ENCODE results near the gene ABHD10.

Gene ABHD10

GRCh38 chr3:111998636-111999483 lies 20.0 kb downstream of the ABHD10 start, which contains the start of gene TAGLN3:
Gene TAGLN3 (plus strand): TSS chr3:111998922. CDS start chr3:111999423, 501 bp downstream.
- in situ Hi-C loops (cut with MboI; ENCODE audit: low sequenced_read_pairs), result no loop called here

GRCh38 chr3:111999484-112000324 lies 20.9 kb downstream of the ABHD10 start:
- in situ Hi-C loops (cut with MboI; ENCODE audit: low sequenced_read_pairs), result no loop called here

GRCh38 chr3:112000367-112000771 lies 21.5 kb downstream of the ABHD10 start:
- in situ Hi-C loops (cut with MboI; ENCODE audit: low sequenced_read_pairs), result no loop called here

- in situ Hi-C loops (cut with MboI; ENCODE audit: low sequenced_read_pairs), result no loop called here
Observed at GRCh38 chr3:112000966-112001365, 22.1 kb downstream of the ABHD10 start.

GRCh38 chr3:112001526-112001925 lies 22.7 kb downstream of the ABHD10 start:
- in situ Hi-C loops (cut with MboI; ENCODE audit: low sequenced_read_pairs), result no loop called here

GRCh38 chr3:112002096-112002971 lies 23.5 kb downstream of the ABHD10 start:
- in situ Hi-C loops (cut with MboI; ENCODE audit: low sequenced_read_pairs), result no loop called here

- in situ Hi-C loops (cut with MboI; ENCODE audit: low sequenced_read_pairs), result no loop called here
Observed at GRCh38 chr3:112003321-112004080, 24.7 kb downstream of the ABHD10 start.

- in situ Hi-C loops (cut with MboI; ENCODE audit: low sequenced_read_pairs), result no loop called here
Observed at GRCh38 chr3:112004187-112004586, 25.4 kb downstream of the ABHD10 start.

- in situ Hi-C loops (cut with MboI; ENCODE audit: low sequenced_read_pairs), result no loop called here
Observed at GRCh38 chr3:112004669-112005068, 25.8 kb downstream of the ABHD10 start.

- in situ Hi-C loops (cut with MboI; ENCODE audit: low sequenced_read_pairs), result no loop called here
Observed at GRCh38 chr3:112005091-112005672, 26.4 kb downstream of the ABHD10 start.

- in situ Hi-C loops (cut with MboI; ENCODE audit: low sequenced_read_pairs), result no loop called here
Observed at GRCh38 chr3:112007633-112008032, 28.8 kb downstream of the ABHD10 start.

- in situ Hi-C loops (cut with MboI; ENCODE audit: low sequenced_read_pairs), result no loop called here
Observed at GRCh38 chr3:112009670-112010069, 30.8 kb downstream of the ABHD10 start.

GRCh38 chr3:112010636-112011035 lies 31.8 kb downstream of the ABHD10 start:
- in situ Hi-C loops (cut with MboI; ENCODE audit: low sequenced_read_pairs), result no loop called here

GRCh38 chr3:112011376-112011940 lies 32.6 kb downstream of the ABHD10 start:
- in situ Hi-C loops (cut with MboI; ENCODE audit: low sequenced_read_pairs), result no loop called here

- in situ Hi-C loops (cut with MboI; ENCODE audit: low sequenced_read_pairs), result no loop called here
Observed at GRCh38 chr3:112012205-112012992, 33.6 kb downstream of the ABHD10 start.

- in situ Hi-C loops (cut with MboI; ENCODE audit: low sequenced_read_pairs), result no loop called here
Observed at GRCh38 chr3:112013058-112013783, 34.4 kb downstream of the ABHD10 start.

GRCh38 chr3:112013784-112014143 lies 34.9 kb downstream of the ABHD10 start:
- in situ Hi-C loops (cut with MboI; ENCODE audit: low sequenced_read_pairs), result no loop called here

- in situ Hi-C loops (cut with MboI; ENCODE audit: low sequenced_read_pairs), result no loop called here
Observed at GRCh38 chr3:112017091-112017490, 38.3 kb downstream of the ABHD10 start.
